Neutrophil (primary cell): ENCODE results near the gene MFAP3L.

Experiments
- H3K27ac ChIP-seq: fragments of 200-600 bp; sonication (generic); 2 replicates; pipeline ENCODE4 v1.5.1; 2016; ENCODE audit warnings: mild to moderate bottlenecking, moderate library complexity
- H3K27me3 ChIP-seq: fragments of 200-600 bp; sonication (generic); 2 replicates; pipeline ENCODE4 v1.6.0; 2016; ENCODE audit warnings: mild to moderate bottlenecking
- H3K36me3 ChIP-seq: fragments of 200-600 bp; sonication (generic); 2 replicates; pipeline ENCODE4 v1.5.1; 2017
- H3K4me1 ChIP-seq, 2 experiments: fragments of 200-600 bp in 1 of 2; sonication (generic) in 1 of 2; 1 replicate in 1 of 2; 2 replicates in 1 of 2; pipeline versions ENCODE4 v1.5.1 to v1.6.1; 2013 to 2016; ENCODE audit warnings: low read depth in 1 of 2, low read length in 1 of 2, mild to moderate bottlenecking in 1 of 2, moderate library complexity in 1 of 2; ENCODE audit not compliant: control insufficient read depth in 1 of 2, insufficient read depth in 1 of 2
- H3K4me3 ChIP-seq, 2 experiments: fragments of 200-600 bp in 1 of 2; sonication (generic) in 1 of 2; 1 replicate in 1 of 2; 2 replicates in 1 of 2; pipeline ENCODE4 v1.5.1; 2013 to 2016; ENCODE audit warnings: low read depth in 1 of 2, low read length in 1 of 2, mild to moderate bottlenecking in 1 of 2, moderate library complexity in 1 of 2
- H3K9me3 ChIP-seq: fragments of 200-600 bp; sonication (generic); 2 replicates; pipeline ENCODE4 v1.5.1; 2016
- TF ChIP-seq, protein P1 (sequence below): fragments of 200-600 bp; sonication (generic); IDR thresholded peaks from 2 replicates; pipeline ENCODE4 v1.5.1; 2016; ENCODE audit warnings: antibody characterized with exemption

MFAP3L gene

GRCh38 chr4:170004651-170005295 is 21.4 kb downstream of the MFAP3L start:
- peaks cover 33 to 38% of the 10 kb centered on the region in 2 experiments for H3K4me1 ChIP-seq
- no peak overlapping the region for H3K27ac ChIP-seq
- TF ChIP-seq, protein P1, sequence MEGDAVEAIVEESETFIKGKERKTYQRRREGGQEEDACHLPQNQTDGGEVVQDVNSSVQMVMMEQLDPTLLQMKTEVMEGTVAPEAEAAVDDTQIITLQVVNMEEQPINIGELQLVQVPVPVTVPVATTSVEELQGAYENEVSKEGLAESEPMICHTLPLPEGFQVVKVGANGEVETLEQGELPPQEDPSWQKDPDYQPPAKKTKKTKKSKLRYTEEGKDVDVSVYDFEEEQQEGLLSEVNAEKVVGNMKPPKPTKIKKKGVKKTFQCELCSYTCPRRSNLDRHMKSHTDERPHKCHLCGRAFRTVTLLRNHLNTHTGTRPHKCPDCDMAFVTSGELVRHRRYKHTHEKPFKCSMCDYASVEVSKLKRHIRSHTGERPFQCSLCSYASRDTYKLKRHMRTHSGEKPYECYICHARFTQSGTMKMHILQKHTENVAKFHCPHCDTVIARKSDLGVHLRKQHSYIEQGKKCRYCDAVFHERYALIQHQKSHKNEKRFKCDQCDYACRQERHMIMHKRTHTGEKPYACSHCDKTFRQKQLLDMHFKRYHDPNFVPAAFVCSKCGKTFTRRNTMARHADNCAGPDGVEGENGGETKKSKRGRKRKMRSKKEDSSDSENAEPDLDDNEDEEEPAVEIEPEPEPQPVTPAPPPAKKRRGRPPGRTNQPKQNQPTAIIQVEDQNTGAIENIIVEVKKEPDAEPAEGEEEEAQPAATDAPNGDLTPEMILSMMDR, result no peak
- H3K4me3 ChIP-seq, result no peak overlapping the region
- no peaks in the 10 kb centered on the region for H3K36me3 ChIP-seq
- no peaks in the 10 kb centered on the region for H3K27me3 ChIP-seq
- no peaks in the 10 kb centered on the region for H3K9me3 ChIP-seq

DNA sequence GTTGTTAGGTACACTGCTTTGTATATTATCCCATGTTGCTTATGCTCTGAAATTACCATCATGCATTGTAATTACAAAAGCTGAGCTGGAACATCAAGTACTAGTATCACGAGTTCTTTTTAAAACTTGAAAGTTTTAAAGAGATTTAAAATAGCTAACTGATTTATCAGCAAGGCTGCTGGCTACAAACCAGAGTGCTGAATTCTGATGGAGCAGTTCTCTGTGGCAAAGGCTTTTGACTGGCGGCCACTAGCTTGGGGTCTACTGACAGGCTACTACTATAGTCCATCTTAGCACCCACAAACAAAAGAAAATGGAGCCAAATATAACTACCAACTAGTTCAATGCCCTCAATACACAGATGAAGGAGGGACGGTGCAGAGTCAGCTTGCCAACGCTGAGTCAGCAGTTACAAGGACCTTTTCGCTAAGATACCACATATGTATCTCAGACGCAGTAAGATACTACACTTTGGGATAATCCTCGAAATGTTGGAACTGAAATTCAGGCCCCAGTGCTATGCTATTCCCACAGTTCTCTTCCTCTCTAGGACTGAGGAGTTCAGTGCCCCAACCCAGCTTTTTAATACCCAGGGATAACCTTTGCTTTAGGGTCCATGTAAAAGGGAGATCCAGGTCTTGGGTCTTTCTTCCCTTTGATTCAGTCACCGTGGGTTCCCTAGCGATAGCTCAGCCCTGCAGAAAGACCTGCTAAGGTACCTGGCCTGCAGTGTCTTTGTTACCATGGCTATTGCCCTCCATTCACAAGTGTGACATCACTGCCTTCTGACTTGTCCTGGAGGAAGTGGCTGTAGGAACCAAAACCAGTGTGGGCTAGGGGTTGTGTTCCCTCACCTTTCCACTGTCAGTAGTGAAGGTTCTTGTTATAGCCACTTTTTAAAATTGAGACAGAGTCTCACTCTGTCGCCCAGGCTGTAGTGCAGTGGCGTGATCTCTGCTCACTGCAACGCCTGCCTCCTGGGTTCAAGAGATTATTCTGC is 22.8 kb downstream of the MFAP3L start:
- no peak overlapping the region for H3K27ac ChIP-seq
- H3K4me3 ChIP-seq, result no peak overlapping the region
- TF ChIP-seq, protein P1, result no peak
- H3K9me3 ChIP-seq, result no peaks in the 10 kb centered on the region
- H3K4me1 ChIP-seq, result peaks cover 21 to 24% of the 10 kb centered on the region in 2 experiments
- H3K27me3 ChIP-seq, result no peaks in the 10 kb centered on the region
- H3K36me3 ChIP-seq, result no peaks in the 10 kb centered on the region

DNA sequence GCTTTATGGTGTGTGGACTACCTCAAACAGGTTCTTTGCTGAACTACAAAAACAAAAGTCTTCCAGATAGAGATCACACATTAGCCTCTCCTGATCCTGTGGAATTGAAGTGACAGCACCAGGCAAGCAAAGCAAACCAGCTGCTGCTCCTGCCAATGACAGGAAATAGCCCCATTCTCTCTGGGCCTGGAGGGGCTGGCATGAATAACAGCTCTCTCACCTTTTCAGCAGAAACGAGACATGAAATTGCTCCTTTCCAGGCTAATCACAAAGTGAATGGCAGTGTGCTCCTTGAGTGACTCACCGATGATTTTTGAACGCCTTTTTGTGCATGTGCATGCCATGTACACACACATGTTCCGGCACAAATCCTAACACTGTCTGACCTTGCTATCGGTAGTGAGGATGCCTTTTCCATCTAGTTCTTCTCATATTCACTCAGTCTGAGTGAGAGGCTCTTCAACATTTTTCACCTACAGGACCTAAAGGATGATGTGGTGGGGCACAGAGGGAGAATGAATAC is 24.4 kb downstream of the MFAP3L start:
- Histone ChIP-seq H3K36me3 (no peaks in the 10 kb centered on the region), H3K27ac (no peak overlapping the region), H3K4me3 (no peak overlapping the region), H3K9me3 (no peaks in the 10 kb centered on the region), H3K27me3 (no peaks in the 10 kb centered on the region), H3K4me1 (peaks cover 5 to 8% of the 10 kb centered on the region in 2 experiments)
- TF ChIP-seq, protein P1, result no peak

DNA sequence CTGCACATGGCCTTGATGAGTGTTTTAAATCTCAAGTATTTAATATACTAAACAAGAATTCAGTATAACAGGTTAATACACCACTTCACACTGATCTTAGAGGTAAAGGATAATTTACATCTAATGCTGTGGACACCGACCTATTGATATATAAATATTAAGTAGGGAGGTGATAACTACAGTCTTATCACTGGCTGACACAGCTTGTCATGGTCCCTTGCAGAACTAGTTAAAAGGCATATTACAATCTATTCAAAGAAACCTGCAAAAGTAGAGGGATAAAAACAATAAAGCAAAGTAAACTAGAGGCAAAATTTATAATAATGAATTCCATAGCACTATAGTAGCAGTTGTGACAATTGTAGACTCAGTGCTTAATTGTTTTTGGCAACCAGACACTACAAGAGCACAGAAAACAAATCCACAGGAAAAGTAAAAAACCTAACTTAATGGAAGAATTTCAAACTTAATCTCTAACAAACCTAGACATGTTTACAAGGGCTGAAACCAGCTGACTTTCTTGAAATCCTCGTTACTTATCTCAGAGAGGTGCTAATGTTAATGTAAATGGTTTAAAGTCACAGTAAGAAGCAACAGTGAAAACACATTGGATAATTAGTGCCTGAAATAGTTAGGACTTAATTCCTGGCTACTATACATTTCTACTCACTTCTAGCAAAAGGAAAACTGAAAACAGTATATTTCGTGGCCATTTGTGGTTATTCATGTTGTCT is 25.0 kb downstream of the MFAP3L start:
- peaks cover 0 to 2% of the 10 kb centered on the region in 2 experiments for H3K4me1 ChIP-seq
- no peaks in the 10 kb centered on the region for H3K9me3 ChIP-seq
- TF ChIP-seq, protein P1, result no peak
- H3K4me3 ChIP-seq, result no peak overlapping the region
- no peak overlapping the region for H3K27ac ChIP-seq
- H3K36me3 ChIP-seq, result no peaks in the 10 kb centered on the region
- H3K27me3 ChIP-seq, result no peaks in the 10 kb centered on the region

GRCh38 chr4:169999923-170000322 is 26.3 kb downstream of the MFAP3L start:
- H3K4me1 ChIP-seq, result no peaks in the 10 kb centered on the region
- H3K27me3 ChIP-seq, result no peaks in the 10 kb centered on the region
- no peak overlapping the region for H3K27ac ChIP-seq
- no peak overlapping the region for H3K4me3 ChIP-seq
- H3K36me3 ChIP-seq, result no peaks in the 10 kb centered on the region
- no peaks in the 10 kb centered on the region for H3K9me3 ChIP-seq
- TF ChIP-seq, protein P1, result no peak
